Hematopoietic multipotent progenitor cell treated with erythropoietin and hydrocortisone succinate and interleukin-3 and kit ligand, for 17 days (in vitro differentiated cells): ENCODE measurements around the gene AMPH.
"Not testable (repeated sequence)": the region's sequence is repeated elsewhere in the genome, so short reads cannot be mapped to it uniquely, and the experiment has no call there.

ENCODE experiments used
- DNase-seq: peaks from one replicate; pipeline ENCODE4 v3.0.0-alpha.2; 2015; ENCODE audit warnings: low spot score

The AMPH gene

DNA sequence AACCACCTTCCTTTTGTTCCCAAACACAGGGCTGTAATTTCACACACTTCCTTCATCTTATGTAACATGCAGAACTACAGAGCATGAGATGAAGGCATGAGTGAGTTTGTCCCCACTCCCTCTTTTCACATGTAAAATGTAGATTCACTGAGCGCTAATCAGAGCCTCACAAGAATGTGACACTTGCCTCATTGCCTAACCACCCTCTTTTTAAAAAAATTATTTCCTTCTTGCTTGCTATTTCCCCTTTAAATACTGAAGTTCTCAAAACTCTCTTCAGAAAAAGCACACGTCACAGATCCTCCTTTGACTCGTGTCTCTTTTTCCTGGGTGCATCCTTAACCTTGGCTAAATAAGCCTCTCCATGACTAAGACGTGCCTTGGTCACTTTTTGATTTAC, 236.5 kb downstream of the AMPH start:
- DNase-seq: no peak

DNA sequence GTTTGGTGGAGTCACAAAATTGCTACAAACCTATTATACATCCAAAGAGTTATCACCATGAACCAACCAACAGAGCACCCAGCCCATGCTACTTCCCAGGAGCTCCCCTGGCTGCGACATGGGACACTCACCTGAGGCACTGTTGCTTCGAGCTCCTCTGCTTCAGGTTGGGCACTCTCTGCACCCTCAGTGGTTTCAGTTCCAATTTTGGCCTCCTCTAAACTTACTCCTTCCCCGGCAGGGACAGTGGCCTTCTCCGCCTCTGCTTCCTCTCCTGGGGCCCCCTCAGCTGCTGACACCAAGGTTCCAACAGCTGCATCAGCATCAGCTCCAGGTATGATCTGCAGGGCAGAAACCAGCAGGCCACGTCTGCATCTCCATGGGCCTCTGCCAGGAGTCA, 237.3 kb downstream of the AMPH start:
- no peak for DNase-seq

DNA sequence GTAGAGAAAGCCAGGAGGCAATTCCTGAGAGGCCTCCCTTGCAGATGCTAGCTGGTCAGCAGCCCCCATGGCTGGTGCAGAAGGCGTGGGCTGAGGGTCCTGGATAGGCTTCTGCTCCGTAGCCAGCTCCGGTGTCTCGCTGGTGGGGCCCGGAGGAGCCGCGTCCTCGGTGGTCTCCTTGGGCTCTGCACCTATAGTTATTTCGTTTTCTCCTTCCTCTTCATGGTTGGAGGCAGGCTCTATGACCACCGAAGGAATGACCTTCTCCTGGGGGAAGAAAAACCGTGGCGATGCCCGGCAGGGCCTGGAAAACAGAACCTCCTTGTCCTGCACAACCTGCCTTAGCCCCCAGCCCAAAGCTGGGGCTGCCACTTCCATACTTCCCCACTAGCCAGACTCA, 239.4 kb downstream of the AMPH start:
- no peak for DNase-seq

DNA sequence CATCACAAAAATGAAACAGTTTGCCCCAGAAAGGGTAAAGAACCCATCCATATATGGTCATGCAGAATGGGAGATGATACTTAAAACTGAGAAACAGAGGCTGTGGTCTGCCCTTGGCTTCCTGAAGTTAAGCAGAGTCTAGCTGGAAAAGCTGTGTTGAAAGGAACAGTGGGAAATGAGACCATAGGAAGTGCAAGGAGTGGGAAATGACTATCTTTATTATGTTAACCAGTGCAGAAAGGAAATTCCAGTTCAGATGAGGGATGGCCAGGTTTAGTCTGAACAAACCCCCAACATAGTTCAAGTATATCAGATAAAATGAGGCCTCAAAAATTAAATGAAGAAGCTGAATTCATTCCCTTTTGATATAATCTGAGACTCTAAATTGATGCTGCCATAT, 245.5 kb downstream of the AMPH start:
- DNase-seq: no peak

DNA sequence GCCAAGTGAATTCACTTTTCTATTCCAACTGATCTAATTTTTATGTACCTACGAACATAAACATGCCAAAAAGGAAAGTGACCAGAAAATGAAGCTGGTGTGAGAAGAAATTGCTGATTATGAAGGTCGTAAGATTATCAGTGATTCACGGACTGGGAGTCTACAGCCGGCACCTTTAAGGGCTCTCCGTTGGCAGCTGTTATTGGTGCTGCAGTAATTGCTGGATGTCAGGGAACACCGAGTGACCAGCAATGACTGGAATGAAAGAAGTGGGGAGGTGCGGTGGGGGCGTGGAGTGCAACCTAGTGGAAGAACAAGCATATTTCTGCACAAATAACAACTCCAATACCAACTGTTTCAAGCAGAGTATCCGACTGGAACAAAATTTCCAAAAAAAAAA, 247.9 kb downstream of the AMPH start:
- DNase-seq: no peak

DNA sequence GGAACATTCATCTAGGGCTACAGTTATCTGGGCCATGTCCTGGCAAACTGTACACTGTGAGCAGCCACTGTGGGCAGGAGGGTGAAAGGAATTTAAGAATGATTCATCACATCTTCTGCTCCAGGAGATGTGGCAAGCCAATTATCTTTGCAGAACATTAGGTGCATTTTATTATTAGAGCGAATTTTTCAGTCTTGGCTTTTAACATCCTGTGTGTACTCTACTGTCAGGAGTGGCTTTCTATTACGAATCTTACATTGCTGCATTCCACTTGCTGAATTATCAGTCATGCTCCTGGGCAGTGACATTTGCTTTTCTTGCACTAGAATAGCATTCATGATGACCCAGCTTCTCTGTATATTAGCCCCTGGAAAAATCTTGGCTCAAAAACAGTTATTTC, 248.5 kb downstream of the AMPH start:
- DNase-seq: no peak

DNA sequence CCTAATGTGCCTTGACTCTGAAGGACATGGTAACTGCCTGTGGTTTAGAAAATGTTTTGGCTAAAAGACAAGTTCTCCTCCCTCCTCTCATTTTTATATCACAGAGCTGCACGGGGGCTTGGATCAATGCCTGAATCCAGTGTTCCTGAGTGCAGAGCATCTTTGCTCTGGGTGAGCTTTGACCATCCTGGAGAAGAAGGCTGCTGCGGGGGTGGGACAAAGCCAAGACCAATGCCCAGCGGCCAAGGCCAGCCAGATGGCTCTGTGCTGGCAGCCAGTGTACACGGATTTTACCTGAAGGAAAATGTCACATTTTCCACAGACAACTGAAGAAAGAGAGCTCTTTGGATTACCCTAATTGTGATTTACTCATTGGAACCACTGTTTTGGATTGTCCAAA, 255.7 kb downstream of the AMPH start:
- no peak for DNase-seq

DNA sequence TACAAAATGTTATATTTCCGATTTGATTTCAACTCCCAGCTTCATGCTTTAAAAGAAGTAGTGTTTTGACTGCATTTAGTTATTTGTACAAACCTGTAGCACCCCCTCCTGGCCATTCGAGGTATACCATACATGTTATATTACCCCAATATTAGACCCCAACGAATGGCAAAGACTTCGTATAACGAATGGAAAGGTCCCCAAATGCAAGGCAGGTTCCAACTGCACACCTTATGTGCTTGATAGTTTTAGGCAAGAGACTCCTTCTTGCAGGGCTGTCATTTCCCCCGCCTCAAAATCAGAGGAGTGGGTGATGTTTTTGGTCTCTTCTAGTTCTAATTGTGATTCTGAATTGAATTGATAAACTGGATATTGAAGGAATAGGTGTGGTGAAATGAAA, 256.7 kb downstream of the AMPH start:
- DNase-seq: peak; percentile 36

DNA sequence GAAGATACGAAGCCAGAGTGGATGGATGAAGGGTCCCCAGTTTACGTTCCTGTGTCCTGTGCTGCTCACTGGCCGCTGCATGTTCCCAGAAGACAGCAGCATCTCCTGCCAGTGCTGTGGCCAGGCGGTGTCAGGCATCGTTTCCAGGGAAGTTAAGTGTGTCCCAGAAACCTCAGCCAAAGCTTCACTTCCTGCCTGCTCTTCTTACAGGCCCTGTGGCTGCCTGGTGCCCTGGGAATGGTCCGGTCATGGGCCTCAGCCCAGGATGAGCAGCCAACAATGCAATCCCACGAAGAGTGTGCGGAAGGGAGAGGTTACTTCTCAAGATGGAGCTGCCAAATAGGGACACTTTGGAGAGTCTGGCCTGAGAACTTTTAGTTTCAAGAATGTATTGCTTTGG, 258.0 kb downstream of the AMPH start:
- no peak for DNase-seq

DNA sequence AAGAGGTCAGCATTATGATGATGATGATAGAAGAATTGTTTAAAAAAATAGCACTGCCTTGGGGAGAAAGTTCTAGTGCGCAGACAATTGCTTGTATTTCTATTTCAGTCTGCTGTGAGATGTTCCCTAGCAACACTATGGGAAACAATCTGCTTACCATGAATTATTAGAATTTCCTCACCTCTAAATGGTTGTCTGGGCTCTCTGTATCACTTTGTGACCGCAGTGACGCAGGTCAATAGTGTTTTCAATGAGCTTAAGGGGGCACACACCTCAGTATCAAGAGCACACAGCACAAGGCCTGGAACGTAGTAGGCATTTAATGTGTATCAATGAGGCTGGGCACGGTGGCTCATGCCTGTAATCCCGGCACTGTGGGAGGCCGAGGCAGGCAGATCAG, 258.9 kb downstream of the AMPH start:
- DNase-seq: no peak

DNA sequence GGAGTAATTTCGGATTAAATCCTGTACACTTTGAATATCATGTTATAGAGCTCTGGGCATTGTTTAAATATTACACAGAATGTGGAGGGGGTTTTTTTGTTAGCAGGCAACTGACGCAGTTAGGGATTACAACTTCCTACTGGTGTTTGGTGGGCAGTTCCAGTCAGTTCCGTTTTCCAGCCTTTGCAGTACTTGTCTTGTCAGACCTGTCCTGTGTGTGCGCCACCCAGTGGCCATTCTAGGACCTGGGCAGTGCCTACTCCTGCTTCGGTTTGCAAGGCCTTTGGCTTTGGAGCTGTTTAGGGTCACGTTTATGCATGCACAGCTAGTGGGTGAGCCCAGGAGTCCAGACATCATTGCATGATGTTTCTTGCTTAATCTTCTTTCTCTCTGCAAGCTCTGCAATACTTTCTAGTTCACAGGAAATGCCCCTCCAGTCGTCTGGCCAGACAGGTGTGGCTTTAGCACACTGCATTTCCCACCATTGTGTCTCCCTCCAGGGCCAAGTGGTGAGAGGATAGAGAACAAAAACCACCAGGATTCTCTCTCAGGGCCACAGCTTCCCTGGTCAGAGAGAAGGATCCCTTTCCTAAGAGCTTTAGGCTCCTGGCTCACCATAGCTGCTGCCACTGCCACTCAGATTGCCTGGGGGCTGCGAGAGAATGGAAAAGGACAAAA, 261.2 kb downstream of the AMPH start:
- peak; percentile 64 for DNase-seq

DNA sequence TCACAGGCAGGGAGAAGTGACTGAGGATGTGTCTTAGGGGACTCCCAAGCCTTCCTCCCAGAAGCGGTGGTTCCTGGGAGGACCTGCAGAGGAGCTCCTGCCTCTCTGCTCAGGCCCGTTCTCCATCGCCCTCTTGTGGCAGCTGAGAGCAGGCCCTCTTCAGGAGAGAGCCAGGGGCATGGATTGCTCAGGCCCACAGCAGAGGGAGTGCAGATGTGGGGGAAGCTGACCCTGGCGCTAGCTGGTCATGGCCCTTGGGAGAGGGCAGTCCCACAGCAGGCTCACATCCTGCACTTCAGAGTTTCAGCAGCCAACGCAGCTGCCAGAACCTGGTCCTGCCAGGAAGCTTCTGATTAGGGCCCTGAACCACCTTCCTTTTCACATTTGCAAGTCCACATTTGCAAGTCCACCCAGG, 263.0 kb downstream of the AMPH start:
- DNase-seq: peak; percentile 59

DNA sequence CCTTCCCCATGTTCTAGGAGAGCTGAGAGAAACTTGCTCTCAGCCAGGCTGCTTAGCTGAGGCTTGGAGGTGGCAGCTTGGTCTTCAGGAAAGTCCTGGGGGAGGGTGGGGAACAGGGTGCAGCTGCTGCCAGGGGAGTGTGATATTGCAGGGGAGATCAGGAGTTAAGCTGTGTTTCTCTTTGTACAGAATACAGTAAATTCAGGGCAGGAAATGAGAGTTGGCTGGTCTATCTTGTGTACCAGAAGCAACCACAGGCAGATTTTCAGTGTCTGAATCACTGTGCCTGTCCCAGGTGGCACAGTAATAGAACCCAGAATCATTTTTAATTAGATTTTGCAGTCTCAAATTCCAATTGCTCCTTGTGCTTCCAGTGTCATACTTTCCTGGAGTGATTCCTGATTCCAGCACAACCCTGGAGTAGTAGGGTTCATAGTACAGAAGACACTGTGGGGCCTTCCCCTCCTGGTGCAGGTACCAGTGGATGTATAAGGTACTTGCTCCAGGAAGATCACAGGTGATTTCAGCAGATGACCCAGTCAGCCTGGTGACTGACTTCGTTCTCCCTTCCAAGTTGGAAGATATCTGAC, 263.8 kb downstream of the AMPH start:
- DNase-seq: no peak

DNA sequence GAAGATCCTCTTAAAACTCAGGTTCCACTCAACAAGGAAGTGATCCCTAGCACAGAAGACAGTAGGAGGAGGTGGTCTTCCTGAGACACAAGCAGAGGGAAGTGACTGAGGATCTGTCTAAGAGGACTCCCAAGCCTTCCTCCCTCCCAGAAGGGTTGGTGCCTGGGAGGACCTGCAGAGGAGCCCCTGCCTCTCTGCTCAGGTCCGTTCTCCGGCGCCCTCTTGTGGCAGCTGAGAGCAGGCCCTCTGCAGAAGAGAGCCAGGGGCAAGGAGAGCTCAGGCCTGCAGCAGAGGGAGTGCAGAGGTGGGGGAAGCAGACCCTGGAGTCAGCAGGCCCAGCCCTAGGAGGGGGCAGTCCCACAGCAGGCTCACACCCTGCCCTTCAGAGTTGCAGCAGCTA, 267.8 kb downstream of the AMPH start:
- peak; percentile 29 for DNase-seq

DNA sequence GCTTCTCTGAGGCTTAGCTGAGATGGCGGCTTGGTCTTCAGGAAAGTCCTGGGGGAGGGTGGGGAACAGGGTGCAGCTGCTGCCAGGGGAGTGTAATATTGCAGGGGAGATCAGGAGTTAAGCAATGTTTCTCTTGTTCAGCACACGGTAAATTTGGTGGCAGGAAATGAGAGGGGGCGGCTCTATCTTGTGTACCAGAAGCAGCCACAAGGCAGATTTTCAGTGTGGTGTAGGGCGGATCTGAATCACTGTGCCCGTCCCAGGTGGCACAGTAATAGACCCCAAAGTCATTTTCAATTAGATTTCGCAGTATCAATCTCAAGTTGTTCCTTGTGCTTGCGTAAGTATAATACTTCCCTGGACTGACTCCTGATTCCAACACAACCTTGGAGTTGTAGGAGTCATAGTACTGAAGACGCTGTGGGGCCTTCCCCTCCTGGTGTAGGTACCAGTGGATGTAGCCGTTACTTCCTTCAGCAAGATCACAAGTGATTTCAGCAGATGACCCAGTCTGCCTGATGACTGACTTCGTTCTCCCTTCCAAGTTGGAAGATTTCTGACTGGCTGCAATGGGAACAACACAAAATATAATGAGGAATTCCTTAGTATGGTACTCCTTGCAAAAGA, 268.4 kb downstream of the AMPH start:
- not testable (repeated sequence) for DNase-seq

DNA sequence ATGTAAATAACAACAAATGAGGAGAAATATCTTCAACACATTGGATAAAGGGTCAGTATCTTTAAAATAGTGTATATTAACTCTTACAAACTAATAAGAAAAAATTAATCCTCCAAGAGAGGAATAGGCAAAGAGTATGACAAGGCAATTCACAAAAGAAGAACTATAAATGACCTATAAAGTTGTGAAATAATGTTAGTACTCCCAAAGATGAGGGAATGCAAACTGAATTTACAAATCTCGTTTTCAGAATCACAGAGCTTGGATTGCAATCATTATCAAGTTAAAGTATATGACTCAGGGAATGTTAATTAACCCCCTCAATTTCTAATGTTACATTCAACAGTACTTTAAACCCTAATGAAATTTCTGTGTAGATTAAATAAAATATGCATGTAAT, 270.4 kb downstream of the AMPH start:
- no peak for DNase-seq

DNA sequence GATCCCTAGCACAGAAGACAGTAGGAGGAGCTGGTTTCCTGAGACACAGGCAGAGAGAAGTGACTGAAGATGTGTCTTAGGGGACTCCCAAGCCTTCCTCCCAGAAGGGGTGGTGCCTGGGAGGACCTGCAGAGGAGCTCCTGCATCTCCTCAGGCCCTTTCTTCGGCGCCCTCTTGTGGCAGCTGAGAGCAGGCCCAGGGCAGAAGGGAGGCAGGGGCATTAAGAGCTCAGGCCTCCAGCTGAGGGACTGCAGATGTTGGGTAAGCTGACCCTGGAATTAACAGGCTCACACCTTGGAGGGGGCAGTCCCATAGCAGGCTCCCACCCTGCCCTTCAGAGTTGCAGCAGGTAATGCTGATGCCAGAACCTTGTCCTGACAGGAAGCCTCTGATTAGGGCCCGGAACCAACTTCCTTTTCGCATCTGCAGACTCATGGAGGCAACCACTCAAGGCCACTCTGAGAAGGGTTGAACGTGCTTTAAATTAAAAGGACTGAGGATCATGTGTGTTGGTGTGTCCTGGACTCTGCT, 272.0 kb downstream of the AMPH start:
- DNase-seq: peak; percentile 39

DNA sequence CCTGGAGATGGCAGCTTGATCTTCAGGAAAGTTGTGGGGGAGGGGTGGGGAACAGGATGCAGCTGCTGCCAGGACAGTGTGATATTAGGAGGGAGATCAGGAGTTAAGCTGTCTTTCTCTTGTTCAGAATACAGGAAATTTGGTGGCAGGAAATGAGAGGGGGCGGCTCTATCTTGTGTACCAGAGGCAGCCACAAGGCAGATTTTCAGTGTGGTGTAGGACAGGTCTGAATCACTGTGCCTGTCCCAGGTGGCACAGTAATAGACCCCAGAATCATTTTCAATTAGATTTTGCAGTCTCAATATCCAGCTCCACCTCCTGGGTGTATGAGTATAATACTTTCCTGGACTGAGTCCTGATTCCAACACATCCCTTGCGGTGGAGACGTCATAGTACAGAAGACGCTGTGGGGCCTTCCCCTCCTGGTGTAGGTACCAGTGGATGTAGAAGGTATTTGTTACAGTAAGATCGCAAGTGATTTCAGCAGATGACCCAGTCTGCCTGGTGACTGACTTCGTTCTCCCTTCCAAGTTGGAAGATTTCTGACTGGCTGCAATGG, 272.8 kb downstream of the AMPH start:
- not testable (repeated sequence) for DNase-seq

DNA sequence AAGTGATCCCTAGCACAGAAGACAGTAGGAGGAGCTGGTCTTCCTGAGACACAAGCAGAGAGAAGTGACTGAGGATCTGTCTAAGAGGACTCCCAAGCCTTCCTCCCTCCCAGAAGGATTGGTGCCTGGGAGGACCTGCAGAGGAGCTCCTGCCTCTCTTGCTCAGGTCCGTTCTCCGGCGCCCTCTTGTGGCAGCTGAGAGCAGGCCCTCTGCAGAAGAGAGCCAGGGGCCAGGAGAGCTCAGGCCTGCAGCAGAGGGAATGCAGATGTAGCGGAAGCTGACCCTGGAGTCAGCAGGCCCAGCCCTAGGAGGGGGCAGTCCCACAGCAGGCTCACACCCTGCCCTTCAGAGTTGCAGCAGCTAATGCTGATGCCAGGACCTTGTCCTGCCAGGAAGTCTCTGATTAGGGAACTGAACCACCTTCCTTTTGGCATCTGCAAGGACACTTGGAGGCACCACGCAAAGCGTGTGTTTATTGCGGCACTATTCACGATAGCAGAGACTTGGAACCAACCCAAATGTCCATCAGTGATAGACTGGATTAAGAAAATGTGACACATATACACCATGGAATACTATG, 276.8 kb downstream of the AMPH start:
- peak; percentile 48 for DNase-seq

DNA sequence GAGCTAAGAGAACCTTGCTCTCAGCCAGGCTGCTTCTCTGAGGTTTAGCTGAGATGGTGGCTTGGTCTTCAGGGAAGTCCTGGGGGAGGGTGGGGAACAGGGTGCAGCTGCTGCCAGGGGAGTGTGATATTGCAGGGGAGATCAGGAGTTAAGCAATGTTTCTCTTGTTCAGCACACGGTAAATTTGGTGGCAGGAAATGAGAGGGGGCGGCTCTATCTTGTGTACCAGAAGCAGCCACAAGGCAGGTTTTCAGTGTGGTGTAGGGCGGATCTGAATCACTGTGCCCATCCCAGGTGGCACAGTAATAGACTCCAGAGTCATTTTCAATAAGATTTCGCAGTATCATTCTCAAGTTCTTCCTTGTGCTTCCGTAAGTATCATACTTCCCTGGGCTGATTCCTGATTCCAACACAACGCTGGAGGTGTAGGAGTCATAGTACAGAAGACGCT, 277.7 kb downstream of the AMPH start:
- not testable (repeated sequence) for DNase-seq

DNA sequence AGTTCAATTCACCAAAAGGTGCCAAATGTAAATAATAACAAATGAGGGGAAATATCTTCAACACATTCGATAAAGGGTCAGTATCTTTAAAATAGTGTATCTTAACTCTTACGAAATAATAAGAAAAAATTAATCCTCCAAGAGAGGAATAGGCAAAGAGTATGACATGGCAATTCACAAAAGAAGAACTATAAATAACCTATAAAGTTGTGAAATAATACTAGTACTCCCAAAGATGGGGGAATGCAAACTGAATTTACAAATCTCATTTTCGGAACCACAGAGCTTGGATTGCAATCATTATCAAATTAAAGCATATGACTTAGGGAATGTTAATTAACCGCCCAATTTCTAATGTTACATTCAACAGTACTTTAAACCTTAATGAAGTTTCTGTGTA, 279.6 kb downstream of the AMPH start:
- DNase-seq: no peak

DNA sequence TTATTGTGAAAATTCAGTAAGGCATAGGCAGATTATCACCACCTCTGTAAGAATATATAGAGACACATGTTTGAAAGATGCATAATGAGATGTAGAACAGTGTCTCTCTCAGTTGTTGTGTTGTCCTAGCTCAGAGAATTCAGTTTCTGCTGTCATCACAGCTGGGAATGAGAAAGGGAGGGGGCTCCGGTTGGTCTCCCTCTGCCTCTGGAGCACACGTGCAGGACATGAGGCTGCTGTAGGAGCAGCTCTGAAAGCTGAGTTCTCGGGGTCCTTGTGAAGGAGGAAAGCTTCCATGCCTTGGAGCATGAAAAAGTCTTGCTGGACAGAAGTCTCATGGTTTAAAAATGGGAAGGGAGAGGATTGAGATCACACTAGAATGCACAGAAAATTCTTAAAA, 280.4 kb downstream of the AMPH start:
- DNase-seq: not testable (repeated sequence)
